ENCODE measurements around the gene CAAP1. TPM values are rescaled to one million over a fixed set of nuclear protein-coding genes. Genes with fewer than 3 reads are reported as not detected.

CAAP1 gene
- total RNA-seq, 1 donor from 2014 or later: 20.2 TPM

DNA sequence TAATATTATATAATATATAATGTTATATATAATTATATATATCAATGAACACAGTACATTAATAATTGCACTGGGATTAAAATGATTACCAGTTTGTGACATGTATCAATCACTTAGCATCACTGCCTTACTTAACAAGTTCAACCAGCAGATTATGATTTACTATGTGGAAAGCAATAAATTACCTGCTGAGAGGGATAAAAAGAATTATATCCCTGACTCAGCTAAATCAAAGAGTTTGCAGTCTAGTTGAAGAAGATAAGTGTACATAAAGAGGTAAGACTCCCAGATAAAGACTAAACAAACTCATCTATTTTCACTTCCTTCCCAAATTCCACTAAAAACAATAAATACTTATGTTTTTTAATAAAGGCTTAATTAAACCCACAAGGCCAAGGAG is 43.2 kb upstream of the CAAP1 start:
- H3K27ac Mint-ChIP-seq: no peak overlapping the region
- no peaks in the 10 kb centered on the region for H3K27me3 Mint-ChIP-seq
- peaks cover 7% of the 10 kb centered on the region for H3K4me1 Mint-ChIP-seq (ENCODE audit: unreplicated experiment)
- H3K9me3 Mint-ChIP-seq: no peaks in the 10 kb centered on the region
- no peak for DNase-seq (ENCODE audit: extremely low spot score, unreplicated experiment)
- no peak overlapping the region for H3K4me3 Mint-ChIP-seq
- H3K36me3 Mint-ChIP-seq: peaks cover 21% of the 10 kb centered on the region
- TF ChIP-seq, protein P1, sequence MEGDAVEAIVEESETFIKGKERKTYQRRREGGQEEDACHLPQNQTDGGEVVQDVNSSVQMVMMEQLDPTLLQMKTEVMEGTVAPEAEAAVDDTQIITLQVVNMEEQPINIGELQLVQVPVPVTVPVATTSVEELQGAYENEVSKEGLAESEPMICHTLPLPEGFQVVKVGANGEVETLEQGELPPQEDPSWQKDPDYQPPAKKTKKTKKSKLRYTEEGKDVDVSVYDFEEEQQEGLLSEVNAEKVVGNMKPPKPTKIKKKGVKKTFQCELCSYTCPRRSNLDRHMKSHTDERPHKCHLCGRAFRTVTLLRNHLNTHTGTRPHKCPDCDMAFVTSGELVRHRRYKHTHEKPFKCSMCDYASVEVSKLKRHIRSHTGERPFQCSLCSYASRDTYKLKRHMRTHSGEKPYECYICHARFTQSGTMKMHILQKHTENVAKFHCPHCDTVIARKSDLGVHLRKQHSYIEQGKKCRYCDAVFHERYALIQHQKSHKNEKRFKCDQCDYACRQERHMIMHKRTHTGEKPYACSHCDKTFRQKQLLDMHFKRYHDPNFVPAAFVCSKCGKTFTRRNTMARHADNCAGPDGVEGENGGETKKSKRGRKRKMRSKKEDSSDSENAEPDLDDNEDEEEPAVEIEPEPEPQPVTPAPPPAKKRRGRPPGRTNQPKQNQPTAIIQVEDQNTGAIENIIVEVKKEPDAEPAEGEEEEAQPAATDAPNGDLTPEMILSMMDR (conservative IDR thresholded peaks at IDR 0.05): no peak

DNA sequence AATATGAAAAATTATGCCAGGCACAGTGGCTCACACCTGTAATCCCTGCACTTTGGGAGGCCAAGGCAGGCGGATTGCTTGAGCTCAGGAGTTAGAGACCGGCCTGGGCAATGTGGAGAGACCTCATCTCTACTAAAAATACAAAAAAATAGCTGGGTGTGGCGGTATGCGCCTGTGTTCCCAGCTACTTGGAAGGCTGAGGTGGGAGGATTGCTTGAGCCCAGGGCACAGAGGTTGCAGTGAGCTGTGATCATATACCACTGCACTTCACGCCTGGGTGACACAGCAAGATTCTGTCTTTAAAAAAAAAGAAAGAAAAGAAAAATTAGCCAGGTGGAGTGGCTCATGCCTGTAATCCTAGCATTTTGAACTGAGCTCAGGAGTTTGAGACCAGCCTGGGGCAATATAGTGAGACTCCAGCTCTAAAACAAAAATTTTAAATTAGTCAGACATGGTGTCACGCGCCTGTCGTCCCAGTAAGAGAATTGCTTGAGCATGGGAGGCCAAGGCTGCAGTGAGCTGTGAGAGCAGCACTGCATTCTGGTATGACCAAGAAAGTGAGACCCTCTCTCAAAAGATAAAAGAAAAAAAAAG is 36.4 kb upstream of the CAAP1 start:
- TF ChIP-seq, protein P1 (conservative IDR thresholded peaks at IDR 0.05): no peak
- H3K36me3 Mint-ChIP-seq: peaks cover 24% of the 10 kb centered on the region
- H3K4me1 Mint-ChIP-seq (ENCODE audit: unreplicated experiment): no peaks in the 10 kb centered on the region
- no peaks in the 10 kb centered on the region for H3K27me3 Mint-ChIP-seq
- H3K9me3 Mint-ChIP-seq: no peaks in the 10 kb centered on the region
- no peak overlapping the region for H3K4me3 Mint-ChIP-seq
- no peak overlapping the region for H3K27ac Mint-ChIP-seq
- DNase-seq (ENCODE audit: extremely low spot score, unreplicated experiment): no peak

DNA sequence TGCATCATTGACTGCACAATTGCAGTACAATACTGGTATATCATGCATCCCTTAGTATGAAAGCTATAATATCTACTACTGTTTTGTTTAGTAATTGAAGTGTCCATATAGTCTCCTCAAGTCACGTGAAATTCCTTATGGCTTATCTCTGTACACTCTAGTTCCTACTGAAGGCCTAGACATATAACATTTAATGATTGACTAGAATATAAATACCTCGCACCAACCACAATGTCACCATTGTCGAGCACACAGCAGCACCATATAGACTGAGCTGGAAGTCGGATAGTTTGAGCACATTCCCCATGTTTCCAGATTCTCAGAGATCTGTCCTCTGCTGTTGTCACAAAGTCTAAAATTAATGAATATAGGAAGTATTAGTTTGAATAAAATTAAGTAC is 33.0 kb upstream of the CAAP1 start:
- H3K36me3 Mint-ChIP-seq: peaks cover 39% of the 10 kb centered on the region
- no peaks in the 10 kb centered on the region for H3K9me3 Mint-ChIP-seq
- H3K4me3 Mint-ChIP-seq: no peak overlapping the region
- no peak overlapping the region for H3K27ac Mint-ChIP-seq
- TF ChIP-seq, protein P1 (conservative IDR thresholded peaks at IDR 0.05): no peak
- no peak for DNase-seq (ENCODE audit: extremely low spot score, unreplicated experiment)
- no peaks in the 10 kb centered on the region for H3K27me3 Mint-ChIP-seq
- H3K4me1 Mint-ChIP-seq (ENCODE audit: unreplicated experiment): no peaks in the 10 kb centered on the region

DNA sequence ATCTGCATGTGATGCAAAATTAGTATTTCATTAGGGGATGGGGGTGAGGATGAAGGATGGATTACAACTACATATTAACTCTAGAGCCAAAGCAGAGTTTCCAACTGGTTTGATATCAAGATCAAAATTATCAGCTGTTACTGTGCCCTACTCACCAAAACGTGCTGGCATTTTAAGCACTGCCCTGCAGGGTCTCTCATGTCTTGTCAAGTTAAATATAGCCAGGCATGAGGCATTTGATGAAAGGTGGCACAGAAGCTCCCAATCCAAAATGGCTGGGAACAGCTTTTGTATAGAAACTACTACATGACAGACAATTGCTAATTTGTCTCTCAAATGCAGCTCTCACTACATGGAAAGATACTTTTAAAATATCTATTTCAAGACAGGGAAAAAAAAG is 27.1 kb upstream of the CAAP1 start:
- H3K27ac Mint-ChIP-seq: no peak overlapping the region
- no peaks in the 10 kb centered on the region for H3K27me3 Mint-ChIP-seq
- DNase-seq (ENCODE audit: extremely low spot score, unreplicated experiment): no peak
- TF ChIP-seq, protein P1 (conservative IDR thresholded peaks at IDR 0.05): no peak
- H3K4me1 Mint-ChIP-seq (ENCODE audit: unreplicated experiment): no peaks in the 10 kb centered on the region
- H3K9me3 Mint-ChIP-seq: no peaks in the 10 kb centered on the region
- no peak overlapping the region for H3K4me3 Mint-ChIP-seq
- peaks cover 51% of the 10 kb centered on the region for H3K36me3 Mint-ChIP-seq

DNA sequence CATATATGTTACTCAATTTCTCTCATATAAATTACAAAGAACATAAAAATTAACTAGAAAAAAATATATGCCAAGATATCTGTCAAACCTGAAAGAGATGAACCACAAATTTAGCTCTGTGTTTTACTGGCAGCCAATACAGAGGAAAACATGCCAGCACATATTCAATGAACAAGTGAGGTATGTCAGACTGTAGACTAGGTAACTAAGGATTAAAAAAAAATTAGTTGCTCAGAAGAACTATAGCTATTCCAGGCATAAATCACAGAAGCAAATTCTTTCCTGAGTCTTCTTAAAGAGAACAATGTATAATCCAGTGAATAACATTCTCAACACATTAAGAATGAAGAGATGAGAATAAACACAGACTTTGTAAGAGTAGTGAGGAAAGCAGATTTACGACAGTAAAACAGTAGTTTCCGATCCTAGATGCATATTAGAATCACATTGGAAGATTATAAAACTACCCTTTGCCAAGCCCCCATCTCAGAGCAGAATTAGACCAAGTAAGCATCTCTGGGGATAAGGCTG is 20.6 kb upstream of the CAAP1 start:
- H3K27me3 Mint-ChIP-seq: no peaks in the 10 kb centered on the region
- TF ChIP-seq, protein P1 (conservative IDR thresholded peaks at IDR 0.05): no peak
- H3K36me3 Mint-ChIP-seq: peaks cover 35% of the 10 kb centered on the region
- H3K4me1 Mint-ChIP-seq (ENCODE audit: unreplicated experiment): no peaks in the 10 kb centered on the region
- H3K4me3 Mint-ChIP-seq: no peak overlapping the region
- no peaks in the 10 kb centered on the region for H3K9me3 Mint-ChIP-seq
- no peak overlapping the region for H3K27ac Mint-ChIP-seq
- DNase-seq (ENCODE audit: extremely low spot score, unreplicated experiment): no peak
